Measurements from ENCODE around the gene EPB41L4B.

EPB41L4B gene

DNA sequence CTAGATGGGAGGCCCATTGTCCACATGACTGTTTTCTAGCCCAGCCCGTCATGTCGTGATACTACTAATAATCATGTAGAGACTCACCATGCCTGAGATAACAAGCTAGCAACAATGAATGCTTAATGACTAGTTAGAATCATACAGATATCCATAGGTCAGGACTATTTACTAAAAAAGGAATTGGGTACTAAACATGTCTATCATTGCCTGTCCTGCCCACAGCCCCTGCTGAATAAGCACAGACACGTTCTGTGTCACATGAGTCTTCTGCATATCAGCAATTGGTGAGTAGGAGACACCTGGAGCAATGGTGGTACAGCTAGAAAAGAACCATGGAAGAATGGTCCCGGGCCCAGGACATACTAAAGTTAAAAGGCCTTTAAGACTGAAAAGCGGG lies 171.8 kb downstream of the EPB41L4B start:
- Histone ChIP-seq H3K4me1 (ENCODE audit: low read length) (peaks cover 1% of the 10 kb centered on the region; the same call in 1 of the 2 replicates), H3K4me2 (ENCODE audit: low read length) (no peak overlapping the region), H2AFZ (ENCODE audit: low read depth, low read length) (no peak overlapping the region), H3K27ac (ENCODE audit: low read length) (no peak overlapping the region), H3K27me3 (ENCODE audit: low read depth, low read length) (peaks cover 24% of the 10 kb centered on the region), H3K36me3 (replicated peaks; ENCODE audit: low read depth, low read length) (no peaks in the 10 kb centered on the region), H3K4me3 (ENCODE audit: low read length) (no peak overlapping the region), H3K9me3 (ENCODE audit: insufficient read depth, low read length) (peaks cover 12% of the 10 kb centered on the region; the same call in 1 of the 2 replicates), H4K20me1 (ENCODE audit: insufficient read depth, low read length) (no peaks in the 10 kb centered on the region), H3K79me2 (ENCODE audit: low read length) (no peaks in the 10 kb centered on the region), H3K9ac (ENCODE audit: low read length) (no peak overlapping the region)
- TF ChIP-seq EZH2phosphoT487 (IDR thresholded peaks at IDR 0.05; ENCODE audit: low read depth) (no peak), CTCF (IDR thresholded peaks at IDR 0.05; ENCODE audit: low read depth, low read length) (no peak)

DNA sequence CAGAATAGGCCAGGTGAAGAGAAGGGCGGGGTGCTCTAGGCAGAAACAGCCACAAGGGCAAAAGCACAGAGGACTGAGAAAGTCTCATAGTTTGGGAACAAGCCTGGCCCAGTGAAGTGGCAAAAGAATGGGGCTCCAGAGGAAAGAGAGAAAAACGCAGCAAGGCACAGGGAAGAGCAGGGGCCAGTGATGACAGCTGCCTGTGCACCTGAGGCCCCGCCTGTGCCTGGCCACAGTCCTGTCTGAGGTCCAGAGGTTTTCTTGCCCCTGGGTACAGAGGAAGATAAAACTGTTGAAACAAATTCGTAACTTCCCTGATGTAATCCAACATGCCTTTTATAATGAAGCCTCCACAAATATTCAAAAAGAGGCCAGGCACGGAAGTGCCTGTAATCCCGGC lies 175.8 kb downstream of the EPB41L4B start:
- no peak overlapping the region for H3K4me2 ChIP-seq (ENCODE audit: low read length)

GRCh38 chr9:109143881-109144562 lies 176.8 kb downstream of the EPB41L4B start:
- no peak overlapping the region for H3K27ac ChIP-seq (ENCODE audit: low read length)
- peaks cover 6% of the 10 kb centered on the region; the same call in 1 of the 2 replicates for H3K4me1 ChIP-seq (ENCODE audit: low read length)
- no peak overlapping the region for H3K4me3 ChIP-seq (ENCODE audit: low read length)
- peak overlapping the region; percentile 31 for H3K4me2 ChIP-seq (ENCODE audit: low read length)
- H2AFZ ChIP-seq (ENCODE audit: low read depth, low read length), result 0 out of 2 replicates have a peak overlapping the region, but pooled peaks have one; percentile 3
- H4K20me1 ChIP-seq (ENCODE audit: insufficient read depth, low read length), result no peaks in the 10 kb centered on the region
- H3K9ac ChIP-seq (ENCODE audit: low read length), result no peak overlapping the region
- no peaks in the 10 kb centered on the region for H3K79me2 ChIP-seq (ENCODE audit: low read length)
- no peaks in the 10 kb centered on the region for H3K36me3 ChIP-seq (replicated peaks; ENCODE audit: low read depth, low read length)
- no peak for TF ChIP-seq EZH2phosphoT487 (IDR thresholded peaks at IDR 0.05; ENCODE audit: low read depth)
- peak; percentile 27 for TF ChIP-seq CTCF (IDR thresholded peaks at IDR 0.05; ENCODE audit: low read depth, low read length)
- H3K9me3 ChIP-seq (ENCODE audit: insufficient read depth, low read length), result no peaks in the 10 kb centered on the region
- peaks cover 18% of the 10 kb centered on the region for H3K27me3 ChIP-seq (ENCODE audit: low read depth, low read length)

More for the DNA sequence above, 175.8 kb downstream of the EPB41L4B start:
- Histone ChIP-seq H3K4me3 (ENCODE audit: low read length) (no peak overlapping the region), H3K36me3 (replicated peaks; ENCODE audit: low read depth, low read length) (no peaks in the 10 kb centered on the region), H4K20me1 (ENCODE audit: insufficient read depth, low read length) (no peaks in the 10 kb centered on the region), H3K27me3 (ENCODE audit: low read depth, low read length) (peaks cover 21% of the 10 kb centered on the region), H2AFZ (ENCODE audit: low read depth, low read length) (no peak overlapping the region), H3K4me1 (ENCODE audit: low read length) (peaks cover 6% of the 10 kb centered on the region; the same call in 1 of the 2 replicates), H3K27ac (ENCODE audit: low read length) (no peak overlapping the region), H3K9me3 (ENCODE audit: insufficient read depth, low read length) (no peaks in the 10 kb centered on the region), H3K79me2 (ENCODE audit: low read length) (no peaks in the 10 kb centered on the region), H3K9ac (ENCODE audit: low read length) (no peak overlapping the region)
- no peak for TF ChIP-seq EZH2phosphoT487 (IDR thresholded peaks at IDR 0.05; ENCODE audit: low read depth)
- no peak for TF ChIP-seq CTCF (IDR thresholded peaks at IDR 0.05; ENCODE audit: low read depth, low read length)

- Histone ChIP-seq H4K20me1 (ENCODE audit: insufficient read depth, low read length) (no peaks in the 10 kb centered on the region), H3K27ac (ENCODE audit: low read length) (no peak overlapping the region), H2AFZ (ENCODE audit: low read depth, low read length) (no peak overlapping the region), H3K36me3 (replicated peaks; ENCODE audit: low read depth, low read length) (no peaks in the 10 kb centered on the region), H3K9ac (ENCODE audit: low read length) (no peak overlapping the region), H3K9me3 (ENCODE audit: insufficient read depth, low read length) (no peaks in the 10 kb centered on the region), H3K4me3 (ENCODE audit: low read length) (no peak overlapping the region), H3K27me3 (ENCODE audit: low read depth, low read length) (peaks cover under 1% of the 10 kb centered on the region; the same call in 1 of the 2 replicates), H3K4me1 (ENCODE audit: low read length) (peaks cover 11% of the 10 kb centered on the region), H3K4me2 (ENCODE audit: low read length) (no peak overlapping the region), H3K79me2 (ENCODE audit: low read length) (no peaks in the 10 kb centered on the region)
- no peak for TF ChIP-seq EZH2phosphoT487 (IDR thresholded peaks at IDR 0.05; ENCODE audit: low read depth)
- no peak for TF ChIP-seq CTCF (IDR thresholded peaks at IDR 0.05; ENCODE audit: low read depth, low read length)
Observed at GRCh38 chr9:109141375-109141774, 179.5 kb downstream of the EPB41L4B start.
